A673 (cell line): Measurements from ENCODE around the gene ZDHHC21.

Source experiments
- CTCF ChIP-seq: fragments of 300-800, 200-600 bp; sonication (generic); conservative IDR thresholded peaks from 2 replicates; pipeline ENCODE4 v1.5.1; 2017; ENCODE audit warnings: low read depth, mild to moderate bottlenecking, antibody characterized with exemption, low read length, moderate library complexity, mixed read lengths
- EZH2 ChIP-seq: fragments of 200-600 bp; sonication (generic); IDR thresholded peaks from 2 replicates; pipeline ENCODE4 v1.6.1; 2017; ENCODE audit warnings: borderline replicate concordance, low read depth, mild to moderate bottlenecking, mixed read lengths, antibody characterized with exemption, low read length; ENCODE audit not compliant: poor library complexity, severe bottlenecking

- TF ChIP-seq CTCF (no peak), EZH2 (no peak)
Measured at GRCh38 chr9:14640967-14641366, 52.3 kb downstream of the ZDHHC21 start.
